Brain microvascular endothelial cell (primary cell): ENCODE data around the gene OR51A2.

Experiments used
- DNase-seq: peaks from one replicate; pipeline ENCODE4 v3.0.0-alpha.2; 2020
- H3K27ac ChIP-seq: fragments of 250-450 bp; sonication (Bioruptor Pico); 2 replicates; pipeline ENCODE4 v1.5.1; 2020; ENCODE audit warnings: mild to moderate bottlenecking, moderate library complexity
- H3K27me3 ChIP-seq: fragments of 250-450 bp; sonication (Bioruptor Pico); replicated peaks from 2 replicates; pipeline ENCODE4 v1.5.1; 2020; ENCODE audit warnings: mild to moderate bottlenecking
- H3K36me3 ChIP-seq: fragments of 250-450 bp; sonication (Bioruptor Pico); replicated peaks from 2 replicates; pipeline ENCODE4 v1.5.1; 2020; ENCODE audit warnings: mild to moderate bottlenecking
- H3K4me3 ChIP-seq: 2 replicates; pipeline ENCODE4 v1.5.1; 2011; ENCODE audit warnings: low read depth, mild to moderate bottlenecking, control low read depth, low read length, moderate library complexity
- CTCF ChIP-seq: IDR thresholded peaks from 2 replicates; pipeline ENCODE4 v1.5.1; 2011; ENCODE audit warnings: low read depth, mild to moderate bottlenecking, moderate library complexity, low read length, control low read depth, inconsistent platforms; ENCODE audit errors: missing control alignments
- in situ Hi-C: cut with HindIII; loops from 2 replicates; pipeline ENCODE4 v1.10.0; 2017; ENCODE audit warnings: low sequenced_read_pairs, low pct_ligation_motif_present

Gene OR51A2

GRCh38 chr11:4919250-4919649 is 36.3 kb downstream of the OR51A2 start, which contains the start of gene OR51G2:
OR51G2 (minus strand) TSS chr11:4919350; CDS start chr11:4915663, 3,687 bp downstream.
- Histone ChIP-seq H3K27ac (no peak within 1 kb of the TSS), H3K27me3 (no peaks in the 10 kb centered on the region), H3K36me3 (no peaks in the 10 kb centered on the region), H3K4me3 (no peak within 1 kb of the TSS)
- no peak for DNase-seq
- no peak for TF ChIP-seq CTCF
- in situ Hi-C loops, result no loop called here

GRCh38 chr11:4916581-4916980 is 38.9 kb downstream of the OR51A2 start:
- no peak overlapping the region for H3K4me3 ChIP-seq
- TF ChIP-seq CTCF, result no peak
- no peak overlapping the region for H3K27ac ChIP-seq
- no peak for DNase-seq
- in situ Hi-C loops, result no loop called here
- no peaks in the 10 kb centered on the region for H3K27me3 ChIP-seq
- no peaks in the 10 kb centered on the region for H3K36me3 ChIP-seq
